Iris pigment epithelial cell (primary cell): ENCODE results near the gene LTF.

ENCODE experiments used
- DNase-seq: peaks from one replicate; pipeline ENCODE4 v3.0.0-alpha.2; 2011; ENCODE audit warnings: low read depth

The LTF gene

DNA sequence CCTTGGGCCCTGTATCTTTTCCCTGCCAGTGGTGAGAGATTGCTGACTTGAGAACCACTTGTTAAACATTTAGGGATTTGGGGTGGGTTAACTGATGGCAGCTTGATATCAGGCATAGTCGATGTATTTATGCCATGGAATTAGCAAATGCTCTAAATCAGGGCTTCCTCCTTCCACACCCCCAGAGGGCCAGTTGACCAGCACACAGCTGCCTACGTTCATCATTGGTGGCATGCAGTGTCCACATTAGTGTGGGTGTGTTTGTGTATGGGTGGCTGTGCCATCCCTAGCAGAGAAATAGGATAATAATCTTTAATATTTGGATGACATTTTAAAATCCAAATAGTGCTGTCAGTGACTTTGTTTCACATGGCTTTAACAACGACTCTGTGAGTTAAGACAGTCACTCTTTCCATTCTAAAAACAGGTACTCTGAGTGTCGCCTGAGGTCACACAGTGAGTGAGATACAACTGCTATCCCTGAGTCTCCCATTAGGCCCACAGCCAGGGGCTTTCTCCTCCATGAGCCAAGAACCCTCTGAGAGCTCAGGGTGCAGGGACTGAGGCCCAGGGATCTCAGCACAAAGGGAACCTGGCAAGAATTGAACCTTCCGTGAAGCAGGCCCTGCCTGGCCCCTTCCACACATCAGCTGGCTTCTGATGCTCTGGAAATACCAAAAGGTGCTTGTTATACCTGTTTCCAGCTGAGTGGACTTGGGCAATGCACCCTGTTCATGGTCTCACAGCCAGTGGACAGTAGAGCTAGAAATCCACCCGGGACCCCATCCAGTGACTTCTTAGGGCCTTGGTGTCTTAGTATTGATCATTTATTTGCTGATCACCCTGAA lies 4.3 kb upstream of the LTF start:
- DNase-seq: no peak

DNA sequence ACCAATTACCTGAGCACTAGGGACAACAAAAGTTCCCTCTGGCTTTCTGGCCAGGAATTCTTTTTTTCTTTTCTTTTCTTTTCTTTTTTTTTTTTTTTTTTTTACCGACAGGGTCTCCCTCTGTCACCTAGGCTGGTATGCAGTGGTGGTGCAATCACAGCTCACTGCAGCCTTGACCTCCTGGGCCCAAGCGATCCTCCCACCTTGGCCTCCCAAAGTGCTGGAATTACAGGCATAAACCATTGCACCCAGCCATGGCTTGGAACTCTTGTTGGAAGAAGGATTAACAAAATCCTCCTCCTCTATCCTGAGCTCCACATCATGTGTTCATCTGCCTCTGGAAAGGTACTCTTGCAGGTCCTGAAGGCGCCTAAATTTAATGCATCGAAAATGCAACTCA lies 2.9 kb upstream of the LTF start:
- DNase-seq: no peak

DNA sequence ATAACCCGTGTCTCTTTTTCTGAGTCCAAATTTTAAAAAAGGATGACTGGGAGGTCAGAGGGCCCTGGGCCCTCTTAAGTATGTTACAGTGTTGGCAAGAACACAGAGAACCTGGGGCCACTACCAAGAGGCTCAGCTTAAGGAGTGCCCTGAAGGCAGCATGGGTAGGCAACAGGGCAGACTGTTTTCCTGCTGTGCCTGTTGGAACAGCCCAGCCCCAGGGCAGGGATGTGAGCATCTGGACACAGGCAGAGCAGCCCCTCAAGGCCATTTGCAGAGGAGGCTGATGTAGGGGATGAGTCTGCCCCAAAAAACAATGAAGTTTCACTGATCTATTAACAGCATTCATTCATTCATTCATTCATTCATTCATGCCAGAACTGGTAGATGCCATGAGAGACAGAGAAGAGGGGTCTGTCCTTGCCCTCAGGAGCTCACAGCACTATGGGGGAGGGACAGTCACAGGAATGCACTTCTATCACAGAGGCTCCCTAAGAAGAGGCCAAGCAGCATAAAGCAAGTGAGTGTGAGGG lies 2.2 kb upstream of the LTF start:
- DNase-seq: no peak

DNA sequence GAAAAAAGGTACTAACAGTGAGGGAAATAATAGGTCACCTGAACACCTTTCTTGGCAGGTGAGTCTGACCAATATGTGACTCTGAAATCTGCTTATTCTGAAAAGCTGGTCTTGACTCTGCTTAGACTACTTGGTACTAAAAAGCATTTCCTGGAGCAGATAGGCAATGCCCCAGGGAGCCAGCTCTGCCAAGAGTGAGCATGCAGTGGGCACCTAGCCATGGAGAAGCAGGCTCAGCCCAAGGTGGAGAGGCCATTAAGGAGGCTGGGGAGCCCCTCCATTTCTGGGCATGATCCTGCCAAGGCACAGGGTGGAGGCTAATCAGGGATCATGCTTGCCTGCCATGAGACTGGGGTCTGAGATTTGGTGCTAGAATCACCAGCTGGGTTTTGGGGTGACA lies 1.6 kb upstream of the LTF start:
- DNase-seq: no peak

DNA sequence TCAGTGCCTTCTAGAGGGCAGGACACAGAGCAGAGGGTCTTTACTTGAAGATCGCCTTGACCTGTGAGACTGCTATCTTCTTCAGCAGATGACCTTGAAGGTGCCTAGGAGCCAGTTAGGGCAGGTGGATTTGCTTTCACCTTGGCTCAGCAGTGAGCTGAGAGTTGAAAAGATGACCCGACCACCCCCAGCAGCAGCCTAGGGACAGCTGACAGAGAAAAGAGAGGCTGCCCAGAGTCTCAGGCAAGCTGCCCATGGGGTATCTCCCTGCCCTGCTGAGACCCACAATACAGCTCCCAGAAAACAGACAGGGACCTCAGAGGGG lies 453 bp upstream of the LTF start:
- DNase-seq: no peak

DNA sequence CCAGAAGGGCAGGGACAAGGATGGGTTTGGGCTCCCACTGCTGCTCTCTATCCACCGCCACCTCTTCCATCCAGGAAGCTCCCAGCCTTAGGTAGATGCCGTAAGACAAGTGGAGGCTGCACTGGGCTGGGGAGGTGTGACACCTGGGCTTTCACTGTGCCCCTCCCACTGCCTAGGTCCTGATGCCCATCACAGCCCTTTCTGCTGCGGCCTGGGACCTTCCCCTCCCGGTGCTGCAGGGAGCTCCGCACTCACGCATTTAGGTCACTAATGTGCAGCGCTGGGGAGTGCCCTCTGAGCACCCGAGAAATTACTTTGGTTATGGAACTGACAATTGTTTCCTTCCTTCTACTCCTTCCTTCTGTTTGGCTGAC lies 850 bp downstream of the LTF start:
- no peak for DNase-seq

DNA sequence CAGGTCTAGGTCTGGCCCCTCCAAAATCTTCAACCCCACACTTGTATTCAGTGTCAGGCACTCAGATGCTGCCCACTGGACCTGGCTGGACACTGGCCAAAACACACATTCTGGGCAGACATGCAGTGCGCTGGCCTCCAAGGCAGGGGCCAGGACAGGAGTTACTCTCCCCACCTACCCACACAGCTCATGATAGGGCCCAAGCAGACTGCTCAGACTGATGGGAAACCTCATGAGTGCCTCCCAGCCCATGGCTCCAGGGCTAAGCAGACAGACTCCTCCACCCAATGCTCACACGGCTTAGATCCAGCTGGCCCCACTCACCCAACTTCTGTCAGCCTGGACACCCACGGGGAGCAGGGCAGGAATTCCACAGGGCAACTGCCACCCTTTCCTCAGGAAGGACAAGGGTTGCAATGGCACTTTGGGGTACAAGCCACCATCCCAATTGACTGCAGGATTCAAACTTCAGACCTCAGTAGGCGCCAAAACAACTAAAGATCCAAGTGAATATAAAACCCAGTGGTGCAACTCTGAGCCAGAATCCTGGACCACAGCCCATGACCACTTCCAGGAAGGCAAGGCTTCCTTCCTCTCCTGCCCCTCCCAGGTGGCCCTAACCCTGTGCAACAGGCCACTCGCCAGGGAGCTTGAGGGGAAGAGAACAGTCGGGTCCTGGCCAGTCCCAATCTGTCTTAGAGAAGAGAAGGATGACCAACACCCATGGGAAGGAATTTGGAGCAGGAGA lies 1.4 kb downstream of the LTF start:
- DNase-seq: no peak

DNA sequence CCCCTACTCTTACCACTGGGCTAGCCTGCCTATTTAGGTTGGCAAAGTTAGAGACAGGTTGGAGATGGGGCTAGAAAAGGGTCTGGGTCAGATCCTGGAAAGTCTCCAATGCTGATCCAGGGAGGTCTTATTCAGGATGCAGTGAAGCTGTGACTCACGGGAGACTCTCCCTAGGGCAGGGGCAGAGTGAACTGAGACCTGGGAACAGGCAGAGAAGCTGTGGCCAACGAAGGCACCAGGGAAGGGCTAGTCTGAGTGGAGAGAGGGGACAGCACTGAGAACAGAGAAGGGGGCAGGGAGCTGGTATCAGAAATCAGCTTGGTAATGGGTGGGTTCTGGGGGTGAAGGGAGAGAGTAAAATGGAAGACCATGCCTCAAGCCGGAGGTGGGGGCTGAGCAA lies 2.2 kb downstream of the LTF start:
- DNase-seq: no peak

DNA sequence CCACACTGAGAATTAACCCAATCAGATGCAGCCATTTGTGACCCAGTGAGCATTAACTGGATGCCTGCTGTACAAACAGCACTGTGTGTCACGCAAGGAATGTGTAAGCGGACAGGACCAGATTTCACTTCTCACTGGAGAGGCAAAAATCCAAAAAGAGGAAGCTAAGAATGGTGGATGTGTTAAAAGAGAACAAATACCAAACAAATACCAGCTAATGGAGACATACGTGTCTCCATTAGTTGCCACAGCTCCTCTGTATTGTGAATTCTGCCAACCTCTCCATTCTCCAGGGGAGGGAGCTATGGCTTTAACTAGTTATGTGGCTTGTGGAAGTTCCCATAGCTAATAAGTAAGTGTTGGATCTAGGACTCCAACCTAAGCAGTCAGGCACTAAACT lies 2.6 kb downstream of the LTF start:
- no peak for DNase-seq

DNA sequence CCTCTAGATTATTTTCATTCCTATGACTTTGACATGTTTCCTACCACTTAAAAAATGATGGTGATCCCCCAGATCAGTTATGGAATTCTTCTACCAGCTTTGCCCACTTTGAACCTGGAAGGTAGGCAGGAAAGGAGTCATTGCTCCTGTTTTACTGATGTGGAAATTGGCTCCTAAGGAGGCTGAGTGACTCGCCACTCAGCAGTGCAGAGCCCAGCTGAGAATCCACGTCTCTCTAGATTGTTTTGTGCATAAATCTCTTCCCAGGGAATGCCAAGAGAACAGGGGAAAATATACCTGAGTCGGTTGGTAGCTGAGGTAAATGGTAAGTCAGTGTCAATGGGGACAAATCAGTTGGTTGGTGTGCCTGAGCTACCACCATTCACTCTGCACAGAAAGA lies 4.7 kb downstream of the LTF start:
- no peak for DNase-seq

DNA sequence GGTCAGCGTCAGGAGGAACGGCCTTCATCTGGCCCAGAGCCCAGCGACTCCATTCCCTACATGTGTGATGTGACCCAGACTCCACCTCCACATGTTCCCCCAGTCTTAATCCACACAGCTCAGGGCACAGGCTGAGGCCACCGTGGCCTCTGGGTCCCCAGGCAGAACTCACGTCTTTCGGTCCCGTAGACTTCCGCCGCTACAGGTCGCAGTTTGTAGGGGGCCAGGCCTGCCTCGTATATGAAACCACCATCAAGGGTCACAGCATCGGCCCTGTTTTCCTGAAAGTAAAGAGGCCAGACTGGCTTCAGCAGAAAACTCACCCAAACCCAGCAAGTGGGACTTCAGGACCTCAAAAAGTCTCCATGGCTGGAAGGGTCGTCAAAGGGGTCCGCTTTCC lies 8.6 kb downstream of the LTF start:
- no peak for DNase-seq

DNA sequence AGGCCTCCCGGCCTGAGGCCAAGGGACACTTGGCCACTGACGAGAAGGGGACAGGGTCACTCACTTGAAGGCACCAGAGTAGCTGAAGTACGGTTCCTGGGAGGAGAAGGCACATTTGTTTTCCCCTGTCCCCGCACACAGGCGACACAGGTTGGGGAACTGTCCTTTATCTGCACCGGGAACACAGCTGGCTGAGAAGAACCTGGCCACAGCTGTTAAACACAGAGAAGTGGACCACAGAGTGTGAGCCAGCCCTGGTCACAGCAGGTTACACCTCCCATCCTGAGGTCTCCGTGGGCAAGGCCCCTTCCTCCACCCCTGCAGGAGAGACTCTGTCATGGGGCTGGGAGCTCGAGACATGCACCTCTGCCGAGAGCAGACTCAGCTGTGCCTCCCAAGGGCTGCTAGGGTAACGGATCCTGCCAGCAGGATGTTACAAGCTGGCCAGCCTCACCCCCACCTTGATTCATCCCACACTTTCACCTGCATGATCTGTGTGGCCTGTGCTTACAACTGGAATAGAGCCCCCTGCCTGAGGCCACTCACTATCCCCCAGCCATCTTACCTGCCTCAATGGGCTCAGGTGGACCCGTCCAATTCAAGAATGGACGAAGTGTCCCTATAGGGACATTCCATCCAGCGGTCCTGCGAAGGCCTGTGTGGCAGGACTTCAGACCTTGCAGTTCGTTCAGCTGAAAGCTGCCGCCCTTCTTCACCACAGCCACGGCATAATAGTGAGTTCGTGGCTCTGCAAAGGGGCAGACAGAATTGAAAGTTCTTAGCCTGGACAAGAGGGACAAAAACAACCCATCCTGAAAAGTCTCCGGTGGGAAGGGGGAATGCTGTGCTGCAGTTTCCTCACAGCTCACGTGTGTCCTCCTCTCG lies 9.2 kb downstream of the LTF start:
- DNase-seq: no peak

DNA sequence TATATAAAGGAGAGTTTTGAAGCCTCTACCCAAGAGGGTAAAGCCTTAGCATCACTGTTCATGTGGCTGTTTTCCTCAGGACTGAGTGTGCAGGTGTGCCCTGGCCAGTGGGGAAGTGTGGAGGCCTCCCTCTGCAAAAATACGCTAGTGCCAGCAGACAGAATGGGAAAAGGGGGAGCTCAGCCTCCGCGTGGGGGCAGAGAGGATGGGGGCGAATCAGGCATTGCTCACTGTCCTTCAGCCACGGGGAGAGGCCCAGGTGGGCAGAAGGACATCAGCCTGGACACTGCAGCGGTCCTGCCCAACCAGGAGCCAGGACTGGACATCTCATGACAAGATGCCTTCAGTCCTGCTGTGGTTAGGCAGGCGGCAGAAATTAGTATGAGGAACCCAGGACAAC lies 10.1 kb downstream of the LTF start:
- no peak for DNase-seq

DNA sequence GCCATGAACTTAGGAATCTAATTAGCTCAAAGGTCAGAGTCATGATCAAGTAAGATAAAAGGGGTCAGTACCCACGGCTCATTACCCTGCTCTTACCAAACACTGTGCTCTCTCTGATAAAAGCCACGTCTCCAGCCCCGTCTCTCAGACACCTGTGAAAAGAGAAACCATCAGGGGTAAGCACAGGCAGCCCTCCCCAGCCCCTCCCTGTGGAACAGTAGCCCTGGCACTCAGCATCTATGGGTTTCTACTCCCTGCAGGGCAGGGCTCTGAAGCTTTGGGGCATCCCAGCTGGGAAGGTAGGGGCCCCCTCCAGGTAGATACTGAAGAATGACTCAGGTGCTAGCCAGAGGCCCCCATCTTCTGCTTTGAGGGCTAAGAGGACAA lies 10.5 kb downstream of the LTF start:
- DNase-seq: no peak

DNA sequence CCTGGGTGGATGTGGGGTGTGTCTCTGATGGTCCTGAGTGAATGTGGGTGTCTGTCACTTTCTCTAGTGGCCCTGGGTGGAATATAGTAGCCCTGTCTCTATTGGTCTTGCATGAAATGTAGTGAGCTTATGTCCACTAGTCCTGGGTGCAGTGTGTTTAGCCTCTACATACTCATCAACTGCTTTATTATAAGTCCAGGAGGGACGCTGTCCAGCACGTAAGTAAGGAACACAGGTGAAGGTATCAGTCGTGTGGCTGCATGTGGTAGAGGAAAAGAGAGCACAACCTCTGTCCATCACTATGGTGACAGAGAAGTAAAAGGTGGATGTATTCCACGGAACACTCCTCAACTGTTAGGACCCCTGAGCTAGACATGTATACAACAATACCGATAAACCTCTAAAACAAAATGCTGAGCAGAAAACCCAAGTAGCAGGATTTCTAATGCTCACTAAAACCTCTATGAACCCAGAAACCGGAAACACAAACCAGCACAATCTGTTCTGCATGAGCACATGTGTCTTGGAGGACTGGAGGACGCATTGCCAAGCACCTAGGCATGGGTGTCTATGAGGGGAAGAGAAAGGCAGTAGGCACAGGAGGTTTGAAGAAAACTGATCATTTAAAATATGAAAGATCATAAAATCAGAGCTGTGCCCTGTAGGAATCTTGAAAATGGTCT lies 11.0 kb downstream of the LTF start:
- no peak for DNase-seq

DNA sequence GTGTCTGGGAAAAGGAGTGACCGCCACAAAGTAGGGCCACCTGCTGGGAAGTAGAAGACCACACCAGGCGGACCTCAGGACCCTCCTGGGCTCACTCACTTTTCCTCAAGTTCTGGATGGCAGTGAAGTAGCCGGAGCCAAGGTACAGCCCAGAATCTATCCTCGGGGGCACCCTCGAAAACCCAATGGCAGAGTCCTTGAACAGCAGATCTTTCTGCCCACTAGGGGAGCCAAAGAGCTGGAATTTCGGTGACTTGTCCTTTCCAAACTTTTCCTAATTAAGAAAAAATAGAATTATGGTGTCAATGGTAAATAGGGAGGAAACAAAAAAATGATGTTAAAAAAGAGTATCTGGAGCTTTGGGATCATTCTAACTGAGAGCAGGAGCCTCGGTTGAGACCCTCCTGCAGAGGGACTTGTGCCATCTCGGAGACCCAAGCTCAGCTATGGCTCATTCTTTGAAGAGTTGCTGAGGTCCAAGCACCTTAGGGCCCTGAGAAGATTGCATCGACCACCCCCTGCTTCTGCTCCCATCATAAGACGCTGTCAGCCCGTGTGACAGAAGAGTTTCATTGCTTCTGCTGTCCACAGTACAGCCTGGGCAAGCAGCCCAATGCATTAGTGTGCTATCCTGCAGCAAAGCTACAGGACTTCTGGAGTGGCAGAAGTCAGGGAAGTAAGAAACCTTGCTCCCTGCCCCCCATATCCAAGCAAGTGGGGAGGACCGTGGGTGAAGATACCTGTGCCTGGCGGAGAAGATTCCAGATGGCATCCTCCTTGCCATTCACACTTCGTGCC lies 14.8 kb downstream of the LTF start:
- DNase-seq: no peak

DNA sequence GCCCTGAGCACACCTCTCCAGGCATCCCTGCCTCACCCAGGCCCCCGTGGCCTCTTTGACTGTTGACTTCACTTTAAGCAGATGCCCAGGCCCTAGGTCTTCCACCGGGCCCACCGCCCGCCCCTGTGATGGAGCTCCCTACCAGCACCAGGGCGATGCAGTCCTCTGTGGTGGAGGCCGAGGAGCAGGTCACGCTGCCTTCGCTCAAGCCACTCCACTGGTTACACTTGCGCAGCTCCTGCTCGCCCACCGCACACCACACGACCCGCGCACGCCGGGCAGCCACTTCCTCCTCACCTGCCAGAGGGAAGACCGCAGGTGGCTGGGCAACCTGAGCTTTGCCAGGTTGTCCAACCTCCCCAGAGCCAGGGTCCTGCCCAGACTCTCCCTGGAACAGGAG lies 16.0 kb downstream of the LTF start:
- DNase-seq: no peak

DNA sequence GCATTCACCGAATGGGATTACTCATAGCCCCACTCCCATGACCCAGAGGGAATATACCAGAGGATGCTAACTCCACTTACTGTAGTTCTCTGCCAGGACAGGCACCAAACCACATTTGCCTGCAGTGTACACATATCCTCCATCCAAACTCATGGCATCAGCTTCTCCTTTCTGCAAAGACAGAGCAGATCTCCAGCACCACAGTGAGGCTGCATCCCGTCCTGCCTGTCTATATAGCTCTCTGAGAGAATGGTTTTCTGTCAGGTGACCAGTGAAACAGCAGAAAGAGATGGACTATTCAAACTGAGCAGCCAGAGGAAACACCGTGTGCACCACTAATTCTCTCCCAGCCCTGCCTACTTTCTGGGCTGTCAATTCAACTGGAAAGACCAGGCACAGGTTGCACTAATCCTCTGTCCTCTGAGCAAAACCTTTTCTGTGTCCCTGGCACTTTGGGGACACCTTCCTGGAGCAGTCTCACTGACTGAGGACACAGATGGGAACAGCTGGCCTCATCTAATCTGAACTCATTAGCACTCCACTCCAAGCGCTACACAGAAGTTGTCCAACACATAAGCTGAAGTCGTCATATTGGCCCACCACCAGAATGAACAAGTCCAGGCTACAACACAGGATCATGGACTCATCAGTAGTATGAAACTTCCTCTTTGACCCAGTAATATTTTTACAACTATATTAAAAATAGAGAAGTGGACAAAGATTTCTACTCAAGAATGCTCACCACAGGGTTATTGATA lies 17.3 kb downstream of the LTF start:
- no peak for DNase-seq

DNA sequence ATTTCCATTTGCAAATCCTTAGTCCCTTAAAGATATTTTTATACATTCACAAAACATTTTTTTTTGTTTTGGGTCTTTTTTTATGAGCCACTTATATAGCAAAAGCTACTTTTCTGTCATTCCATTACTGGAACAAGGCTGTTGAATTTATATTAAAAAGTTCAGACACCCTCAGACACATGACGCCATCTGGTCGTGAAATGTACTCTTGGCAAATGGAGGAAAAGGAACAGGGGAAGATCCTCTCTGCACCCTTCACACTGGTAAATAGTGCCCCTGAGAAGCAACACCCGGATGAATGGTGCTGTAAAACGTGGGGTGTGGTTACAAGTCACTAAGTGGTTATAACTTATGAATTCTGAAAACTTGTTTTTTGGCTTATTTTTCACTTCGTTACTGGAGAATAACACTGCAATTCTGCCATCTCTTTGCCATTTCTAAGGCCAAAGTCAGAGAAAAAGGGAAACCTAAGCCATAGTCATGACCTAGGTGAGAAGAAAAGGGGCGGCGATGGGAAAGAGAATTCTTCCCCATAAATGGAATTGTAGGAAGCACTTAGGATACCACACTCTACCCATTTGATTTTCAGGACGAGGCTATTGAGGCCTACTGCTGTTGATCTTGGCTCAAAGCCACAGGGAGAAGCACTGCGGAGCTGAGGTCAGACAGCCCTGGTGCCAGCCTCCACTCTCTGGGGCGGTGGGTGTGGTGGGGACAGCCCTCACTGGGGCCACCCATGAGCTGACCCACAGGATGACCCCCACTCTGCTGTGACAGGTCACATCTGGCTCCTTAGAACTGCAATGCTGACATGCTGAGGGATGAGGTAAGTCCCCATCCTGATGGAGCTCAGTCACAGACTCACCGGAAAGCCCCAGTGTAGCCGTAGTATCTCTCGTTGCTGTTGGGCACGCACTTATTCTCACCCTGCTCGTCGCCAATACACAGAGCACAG lies 21.9 kb downstream of the LTF start:
- DNase-seq: peak; percentile 29
